Endothelial cell of umbilical vein (primary cell): Measurements from ENCODE around the gene FAM180B. TPM values are rescaled to one million over a fixed set of nuclear protein-coding genes. Genes with fewer than 3 reads are reported as not detected.

Experiments
- BruUV-seq: library from RNA; stranded (reverse); fragments of 400-500 nt; replicated peaks from 2 replicates; lab custom pipeline; 2021; lab: Mats Ljungman, UMichigan
- CTCF ChIA-PET: fragments of 300-600, 350-600 bp; sonication (Branson Sonifier 250); formaldehyde crosslinking; loops from one replicate; lab custom pipeline; 2021; ENCODE audit warnings: antibody characterized with exemption, inconsistent platforms; lab: Charles Lee
- POLR2A ChIA-PET: fragments of 300-600, 350-600 bp; sonication (Branson Sonifier 250); formaldehyde crosslinking; loops from one replicate; lab custom pipeline; 2021; ENCODE audit warnings: antibody characterized with exemption, inconsistent platforms; lab: Charles Lee
- DNase-seq: peaks from one replicate; pipeline ENCODE4 v3.0.0-alpha.2; 2011; ENCODE audit warnings: low read depth, low spot score
- FAIRE-seq: peaks from 2 replicates; lab custom pipeline; 2011; peaks lifted over from hg19 to GRCh38; lab: Jason Lieb, UNC
- H2AFZ ChIP-seq: 2 replicates; pipeline ENCODE4 v1.6.0; 2012; ENCODE audit warnings: low read depth, low read length, control low read depth, inconsistent platforms
- H3K27ac ChIP-seq: 2 replicates; pipeline ENCODE4 v1.5.1; 2011; ENCODE audit warnings: low read depth, mild to moderate bottlenecking, control low read depth, low read length, moderate library complexity; ENCODE audit not compliant: insufficient read depth
- H3K27me3 ChIP-seq, 2 experiments: 2 replicates each; pipeline versions ENCODE4 v1.6.0 to v1.6.1; 2011; ENCODE audit warnings: low read length in 2 of 2, mixed read lengths in 1 of 2; ENCODE audit not compliant: control insufficient read depth in 2 of 2, insufficient read depth in 2 of 2
- H3K36me3 ChIP-seq, 2 experiments: 2 replicates in 1 of 2; 3 replicates in 1 of 2; pipeline ENCODE4 v1.5.1; 2011; ENCODE audit warnings: low read length in 2 of 2, mild to moderate bottlenecking in 1 of 2, moderate library complexity in 1 of 2; ENCODE audit not compliant: control insufficient read depth in 2 of 2, insufficient read depth in 2 of 2; ENCODE audit errors: extremely low read depth in 1 of 2
- H3K4me1 ChIP-seq: 3 replicates; pipeline ENCODE4 v1.5.1; 2011; ENCODE audit warnings: mild to moderate bottlenecking, low read length; ENCODE audit not compliant: control insufficient read depth, insufficient read depth; ENCODE audit errors: extremely low read depth
- H3K4me2 ChIP-seq: 2 replicates; pipeline ENCODE4 v1.6.1; 2011; ENCODE audit warnings: low read length, control low read depth, mixed read lengths; ENCODE audit not compliant: insufficient read depth
- H3K4me3 ChIP-seq, 3 experiments: fragments of 200-600 bp in 1 of 3; sonication (generic), shearing (Covaris generic) in 1 of 3; replicated peaks in 1 of 3; 2 replicates each; pipeline ENCODE4 v1.5.1; 2011 to 2016; ENCODE audit warnings: control low read depth in 3 of 3, low read length in 3 of 3, mild to moderate bottlenecking in 2 of 3, inconsistent platforms in 1 of 3, low read depth in 1 of 3, moderate library complexity in 1 of 3; ENCODE audit not compliant: insufficient read depth in 1 of 3
- H3K79me2 ChIP-seq: 2 replicates; pipeline ENCODE4 v1.6.0; 2012; ENCODE audit warnings: low read length, inconsistent platforms; ENCODE audit not compliant: control insufficient read depth, insufficient read depth
- H3K9ac ChIP-seq: replicated peaks from 2 replicates; pipeline ENCODE3; 2011; ENCODE audit warnings: low read length, control low read depth; ENCODE audit not compliant: insufficient read depth; ENCODE audit errors: extremely low read depth
- H3K9me1 ChIP-seq: replicated peaks from 3 replicates; pipeline ENCODE4 v1.6.0; 2011; ENCODE audit warnings: mild to moderate bottlenecking, low read length; ENCODE audit not compliant: control insufficient read depth, insufficient read depth; ENCODE audit errors: extremely low read depth
- H3K9me3 ChIP-seq: replicated peaks from 2 replicates; pipeline ENCODE4 v1.5.1; 2012; ENCODE audit warnings: low read length, inconsistent platforms; ENCODE audit not compliant: control insufficient read depth, insufficient read depth
- H4K20me1 ChIP-seq: replicated peaks from 2 replicates; pipeline ENCODE3; 2011; ENCODE audit warnings: mild to moderate bottlenecking, low read length; ENCODE audit not compliant: control insufficient read depth, insufficient read depth; ENCODE audit errors: extremely low read depth
- EZH2 ChIP-seq: IDR thresholded peaks from 2 replicates; pipeline ENCODE4 v1.6.1; 2012; ENCODE audit warnings: borderline replicate concordance, low read depth, mild to moderate bottlenecking, moderate library complexity, low read length, inconsistent platforms; ENCODE audit not compliant: severe bottlenecking
- MYC ChIP-seq: IDR thresholded peaks from one replicate; pipeline ENCODE4 v1.6.1; 2011; ENCODE audit warnings: mild to moderate bottlenecking, low read depth, low read length
- POLR2A ChIP-seq: IDR thresholded peaks from 2 replicates; pipeline ENCODE4 v1.6.1; 2012; ENCODE audit warnings: low read depth, mild to moderate bottlenecking, control low read depth, low read length
- POLR2AphosphoS5 ChIP-seq: IDR thresholded peaks from 2 replicates; pipeline ENCODE4 v1.6.1; 2012; ENCODE audit warnings: low read depth, mild to moderate bottlenecking, control low read depth, low read length, moderate library complexity; ENCODE audit not compliant: insufficient read depth
- dilution Hi-C: fragments of 300-500 bp; cut with MboI; formaldehyde crosslinking; loops from one replicate; pipeline ENCODE4 v1.15.0; 2019; ENCODE audit warnings: low sequenced_read_pairs; ENCODE audit not compliant: extremely low pct_ligation_motif_present
- intact Hi-C: fragments of 100-400 bp; cut with micrococcal nuclease; formaldehyde crosslinking; loops from one replicate; pipeline ENCODE4 v1.10.0; 2022
- polyA plus RNA-seq, 4 experiments: library from polyadenylated mRNA; depleted of rRNA in 3 of 4; stranded (reverse) in 3 of 4; unstranded in 1 of 4; fragments of >200 nt; gene quantifications; 2 replicates each; pipeline versions ENCODE4 v1.2.1 to v1.2.3, GENCODE V29; 2011 to 2012; ENCODE audit warnings: missing spikeins in 1 of 4
- total RNA-seq: library from RNA; stranded (reverse); gene quantifications from 2 replicates; pipeline ENCODE4 v1.2.3, GENCODE V29; 2021
- TF ChIP-seq, protein P1 (sequence below): IDR thresholded peaks from 2 replicates; pipeline ENCODE4 v1.6.1; 2011; ENCODE audit not compliant: insufficient read depth, insufficient read length

Gene FAM180B
- total and polyA plus RNA-seq, 2 donors (not counting 3 experiments of a cell fraction or from before 2014, with no cell fraction given) = not detected

DNA sequence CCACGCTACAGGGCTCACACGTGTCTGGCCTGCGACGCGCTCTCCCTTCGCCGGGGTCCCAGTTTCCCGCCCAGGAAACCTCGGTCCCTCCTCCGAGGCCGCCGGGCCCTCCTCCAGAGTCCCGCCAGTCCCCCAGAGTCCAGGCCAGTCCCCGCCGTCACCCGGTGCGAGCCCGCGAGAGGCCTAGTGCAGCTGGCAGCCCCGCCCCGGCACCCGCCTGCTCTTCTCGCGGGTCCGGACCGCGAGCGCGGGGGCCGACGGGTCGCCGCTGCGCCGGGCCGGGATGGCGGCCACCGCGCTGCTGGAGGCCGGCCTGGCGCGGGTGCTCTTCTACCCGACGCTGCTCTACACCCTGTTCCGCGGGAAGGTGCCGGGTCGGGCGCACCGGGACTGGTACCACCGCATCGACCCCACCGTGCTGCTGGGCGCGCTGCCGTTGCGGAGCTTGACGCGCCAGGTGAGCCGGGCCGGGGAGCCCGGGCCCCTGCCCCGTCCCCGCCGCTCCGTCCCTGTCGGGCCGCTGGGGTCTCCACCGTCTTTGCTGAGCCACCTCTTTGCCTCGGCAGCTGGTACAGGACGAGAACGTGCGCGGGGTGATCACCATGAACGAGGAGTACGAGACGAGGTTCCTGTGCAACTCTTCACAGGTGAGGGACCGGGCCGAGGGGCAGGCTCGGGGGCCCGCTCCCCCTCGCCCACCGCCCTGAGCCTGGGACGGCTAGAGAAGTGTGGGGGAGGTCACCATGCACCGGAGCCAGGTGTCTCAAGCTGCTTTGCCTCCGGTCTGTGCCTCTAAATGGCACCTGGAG, 20.9 kb upstream of the FAM180B start, which contains the start of gene PTPMT1:
PTPMT1 (plus strand) TSS at position 260 of the 809 bp plus-strand sequence; CDS start at position 284, 24 bp downstream.
- Histone ChIP-seq H3K4me1 (peaks cover 9% of the 10 kb centered on the region), H3K27ac (peak within 1 kb of the TSS; percentile 56), H3K27me3 (no peaks in the 10 kb centered on the region), H2AFZ (peak within 1 kb of the TSS; percentile 45), H3K4me2 (peak within 1 kb of the TSS; percentile 26), H3K79me2 (peaks cover 31% of the 10 kb centered on the region), H3K9ac (peak within 1 kb of the TSS; percentile 71), H3K9me1 (no peaks in the 10 kb centered on the region), H3K36me3 (peaks cover 0 to 2% of the 10 kb centered on the region in 2 experiments), H3K9me3 (no peaks in the 10 kb centered on the region), H3K4me3 (peak within 1 kb of the TSS; percentile 38 to 87 (median 69)), H4K20me1 (no peaks in the 10 kb centered on the region)
- ChIA-PET CTCF (interaction anchor here (1.0 to 1.8 kb wide), 5 partner anchors 9 to 14 kb away, joined by 3 to 7 read pairs (median 4); partner anchors contain the start of genes CELF1 and KBTBD4), POLR2A (interaction anchor here (0.6 to 0.7 kb wide), 3 partner anchors 11 to 231 kb away, joined by 3 to 16 read pairs (median 7); no protein-coding TSS in a partner anchor)
- BruUV-seq = no TSS peak
- dilution Hi-C loops (no loop called here), intact Hi-C loops (no loop called here)
- no peak for FAIRE-seq
- peak; percentile 63 for DNase-seq
- no peak for TF ChIP-seq MYC
- no peak for TF ChIP-seq EZH2
- TF ChIP-seq POLR2A = peak; percentile 85
- peak; percentile 94 for TF ChIP-seq POLR2AphosphoS5
- TF ChIP-seq, protein P1, sequence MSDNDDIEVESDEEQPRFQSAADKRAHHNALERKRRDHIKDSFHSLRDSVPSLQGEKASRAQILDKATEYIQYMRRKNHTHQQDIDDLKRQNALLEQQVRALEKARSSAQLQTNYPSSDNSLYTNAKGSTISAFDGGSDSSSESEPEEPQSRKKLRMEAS = peak; percentile 41
